Left renal pelvis (tissue), 4 donors: Measurements from ENCODE around the gene IPPK. TPM values are rescaled to one million over a fixed set of nuclear protein-coding genes. Genes with fewer than 3 reads are reported as not detected.
"Not testable (repeated sequence)": the region's sequence is repeated elsewhere in the genome, so short reads cannot be mapped to it uniquely, and the experiment has no call there.

ENCODE experiments used
- DNase-seq, 4 donors: peaks; one replicate each; pipeline ENCODE4 v3.0.0-alpha.2; 2013; ENCODE audit warnings: low read depth in 4 of 4, low spot score in 3 of 4
- polyA plus RNA-seq, 4 donors: library from polyadenylated mRNA; unstranded; fragments of 120-200 nt; gene quantifications; one replicate each; pipeline ENCODE4 v1.2.1, GENCODE V29; 2013; ENCODE audit not compliant: insufficient read length in 4 of 4

IPPK gene
- polyA plus RNA-seq, 4 donors = 9.2 to 12.9 (median 10.7) TPM

- DNase-seq = no peak
Observed at GRCh38 chr9:92639791-92640271, 30.1 kb downstream of the IPPK start.

DNA sequence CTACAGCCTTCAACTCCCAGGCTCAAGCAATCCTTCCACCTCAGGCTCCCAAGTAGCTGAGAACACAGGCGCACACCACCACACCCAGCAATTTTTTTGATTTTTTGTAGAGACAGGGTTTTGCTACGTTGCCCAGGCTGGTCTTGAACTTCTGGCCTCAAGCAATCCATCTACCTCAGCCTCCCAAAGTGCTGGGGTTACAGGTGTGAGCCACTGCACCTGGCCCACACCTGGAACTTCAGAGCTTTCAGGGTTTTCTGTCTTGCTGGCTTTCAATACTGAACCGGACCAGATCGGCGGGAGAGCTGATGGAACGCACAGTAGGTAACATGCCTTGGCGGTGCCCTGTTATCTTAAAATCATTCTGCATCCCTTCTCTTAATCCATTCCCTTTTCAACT, 30.8 kb downstream of the IPPK start:
- no peak for DNase-seq

- no peak for DNase-seq
Observed at GRCh38 chr9:92638621-92639101, 31.3 kb downstream of the IPPK start.

- DNase-seq = no peak
Observed at GRCh38 chr9:92637886-92638620, 31.9 kb downstream of the IPPK start.

GRCh38 chr9:92637326-92637725, 32.6 kb downstream of the IPPK start:
- DNase-seq = no peak

GRCh38 chr9:92636627-92637026, 33.3 kb downstream of the IPPK start:
- no peak for DNase-seq

- no peak for DNase-seq
Observed at GRCh38 chr9:92635760-92636159, 34.2 kb downstream of the IPPK start.

DNA sequence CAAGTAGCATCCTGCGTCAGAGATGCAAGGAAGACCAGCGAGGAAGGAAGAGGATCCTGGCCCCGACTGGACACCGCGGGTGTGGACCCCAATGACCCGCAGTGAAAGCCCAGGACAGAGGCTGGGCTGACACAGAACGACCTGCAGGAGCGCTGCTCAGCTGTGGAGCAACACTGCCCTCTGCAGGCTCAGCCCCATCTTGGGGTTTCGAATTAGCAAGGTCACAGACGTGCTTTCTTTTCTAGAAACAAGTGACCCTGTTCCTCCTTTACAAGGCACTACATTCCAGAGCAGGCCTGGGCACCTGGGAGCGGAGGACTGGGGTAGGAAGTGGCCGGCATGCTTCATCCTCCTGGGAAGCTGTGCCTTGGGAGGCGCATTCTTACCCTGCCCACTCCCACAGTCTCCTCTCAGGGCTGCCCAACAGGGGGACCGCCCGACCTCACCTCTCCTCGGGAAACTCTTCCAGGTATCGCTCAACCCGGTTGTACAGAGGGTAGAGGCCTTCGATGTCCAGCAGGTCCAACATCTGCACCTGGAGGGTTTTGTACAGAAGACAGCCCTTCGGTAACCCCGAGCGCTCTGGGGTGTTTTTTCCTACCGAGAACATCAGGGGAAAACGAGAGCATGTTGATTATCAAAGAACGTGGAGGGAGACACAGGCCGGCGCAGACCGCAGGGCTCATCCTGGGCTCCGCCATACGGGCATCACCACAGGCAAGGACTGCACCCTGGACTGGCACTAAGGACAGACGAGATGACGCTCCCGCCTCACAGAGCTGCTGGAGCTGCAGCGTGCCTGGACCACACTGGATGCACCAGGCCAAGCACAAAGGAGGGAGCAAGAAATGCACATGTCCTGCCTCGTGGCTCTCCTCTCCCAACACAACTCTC, 35.0 kb downstream of the IPPK start:
- DNase-seq = peak in 3 of 4 donors; percentile 33 to 47 (median 43)

DNA sequence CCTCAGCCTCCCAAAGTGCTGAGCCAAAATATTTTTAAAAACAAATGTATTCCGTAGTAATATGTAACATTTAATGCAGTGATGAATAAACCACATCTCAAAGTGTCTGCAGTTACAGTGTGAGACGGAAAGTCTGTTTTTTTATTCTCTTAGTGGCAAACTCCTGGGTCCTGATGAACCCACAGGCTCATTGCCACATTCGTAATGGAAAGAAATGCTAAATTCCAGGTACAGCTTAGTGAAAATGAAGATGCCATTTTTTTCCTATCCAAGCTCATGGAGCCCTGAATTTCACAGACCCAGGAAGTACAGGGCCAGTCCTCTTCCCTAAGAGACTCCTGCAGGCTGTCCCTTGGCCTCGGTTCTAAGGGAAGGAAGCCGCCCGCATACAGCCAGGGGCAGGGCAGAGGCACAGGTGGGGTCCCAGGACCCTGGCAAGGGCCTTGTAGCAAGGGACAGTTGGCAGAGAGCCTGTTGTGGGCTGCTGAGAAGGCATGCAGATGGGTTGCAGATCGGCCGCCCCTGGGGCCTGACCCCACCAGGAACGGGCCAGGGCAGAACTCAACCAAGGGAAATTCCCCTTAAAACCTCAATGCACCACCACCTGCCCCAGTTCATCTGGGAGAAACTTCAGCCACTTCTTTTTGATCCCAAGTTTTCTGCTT, 36.2 kb downstream of the IPPK start:
- no peak for DNase-seq

DNA sequence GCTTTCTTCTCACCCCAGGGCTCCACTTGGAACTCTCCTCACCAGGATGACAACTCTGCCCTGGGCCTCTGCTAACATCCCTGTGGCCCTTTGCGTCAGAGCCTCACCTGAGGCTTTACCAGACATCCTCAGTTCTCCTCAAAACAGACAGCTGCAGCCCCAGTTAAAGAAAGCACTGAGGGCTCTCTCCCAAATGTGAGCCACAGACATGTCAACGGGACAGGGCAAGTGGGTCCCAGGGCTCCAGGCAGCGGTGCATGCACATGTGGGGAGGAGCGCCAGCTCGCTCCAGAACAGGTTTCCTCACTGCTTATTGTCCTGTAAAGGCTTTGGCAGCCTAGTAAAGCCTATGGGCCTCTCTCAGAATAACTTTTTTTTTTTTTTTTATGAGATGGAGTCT, 37.3 kb downstream of the IPPK start:
- DNase-seq = no peak

GRCh38 chr9:92631452-92632343, 38.2 kb downstream of the IPPK start:
- no peak for DNase-seq

DNA sequence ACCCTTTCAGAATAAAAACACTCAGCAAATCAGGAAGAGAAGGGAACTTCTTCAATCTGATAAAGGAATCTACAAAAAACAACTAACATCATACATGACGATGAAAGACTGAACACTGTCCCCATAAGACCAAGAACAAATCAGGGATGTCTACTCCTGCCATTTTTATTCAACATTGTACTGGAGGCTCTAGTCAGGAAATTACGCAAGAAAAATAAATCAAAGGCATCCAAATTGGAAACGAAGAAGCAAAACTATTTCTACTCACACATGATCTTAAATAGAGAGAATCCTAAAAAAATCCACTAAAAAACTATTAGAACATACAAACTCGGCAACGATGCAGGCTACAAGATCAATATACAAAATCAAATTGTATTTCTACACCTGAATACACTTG, 42.3 kb downstream of the IPPK start:
- no peak for DNase-seq

GRCh38 chr9:92626484-92626883, 43.4 kb downstream of the IPPK start:
- no peak for DNase-seq

DNA sequence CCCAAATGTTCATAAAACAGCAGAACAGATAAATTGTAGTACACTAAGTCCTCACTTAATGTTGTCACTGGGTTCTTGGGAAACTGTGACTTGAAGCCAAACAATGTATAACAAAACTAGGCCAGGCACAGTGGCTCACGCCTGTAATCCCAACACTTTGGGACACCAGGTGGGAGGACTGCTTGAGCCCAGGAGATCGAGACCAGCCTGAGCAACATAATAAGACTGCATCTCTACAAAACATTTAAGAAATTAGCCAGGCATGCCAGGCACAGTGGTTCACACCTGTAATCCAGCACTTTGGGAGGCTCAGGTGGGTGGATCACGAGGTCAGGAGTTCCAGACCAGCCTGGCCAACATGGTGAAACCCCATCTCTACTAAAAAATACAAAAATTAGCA, 46.0 kb downstream of the IPPK start:
- not testable (repeated sequence) for DNase-seq

DNA sequence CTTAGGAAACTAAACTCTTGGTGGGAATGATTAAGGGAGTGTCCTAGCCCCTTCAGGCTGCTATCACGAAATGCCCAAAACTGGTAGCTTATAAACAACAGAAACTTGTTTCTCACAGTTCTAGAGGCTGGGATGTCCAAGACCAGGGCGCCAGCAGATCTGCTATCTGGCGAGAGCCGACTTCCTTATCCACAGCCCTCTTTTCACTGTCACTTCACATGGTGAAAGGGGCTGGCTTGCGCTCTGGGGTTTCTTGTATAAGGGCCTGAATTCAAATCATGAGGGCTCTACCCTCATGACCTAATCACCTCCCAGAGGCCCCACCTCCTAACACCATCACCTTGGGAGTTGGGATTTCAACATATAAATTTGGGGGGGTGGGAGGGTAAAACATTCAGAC, 49.1 kb downstream of the IPPK start:
- no peak for DNase-seq

- no peak for DNase-seq
Observed at GRCh38 chr9:92619601-92620300, 50.2 kb downstream of the IPPK start.

DNA sequence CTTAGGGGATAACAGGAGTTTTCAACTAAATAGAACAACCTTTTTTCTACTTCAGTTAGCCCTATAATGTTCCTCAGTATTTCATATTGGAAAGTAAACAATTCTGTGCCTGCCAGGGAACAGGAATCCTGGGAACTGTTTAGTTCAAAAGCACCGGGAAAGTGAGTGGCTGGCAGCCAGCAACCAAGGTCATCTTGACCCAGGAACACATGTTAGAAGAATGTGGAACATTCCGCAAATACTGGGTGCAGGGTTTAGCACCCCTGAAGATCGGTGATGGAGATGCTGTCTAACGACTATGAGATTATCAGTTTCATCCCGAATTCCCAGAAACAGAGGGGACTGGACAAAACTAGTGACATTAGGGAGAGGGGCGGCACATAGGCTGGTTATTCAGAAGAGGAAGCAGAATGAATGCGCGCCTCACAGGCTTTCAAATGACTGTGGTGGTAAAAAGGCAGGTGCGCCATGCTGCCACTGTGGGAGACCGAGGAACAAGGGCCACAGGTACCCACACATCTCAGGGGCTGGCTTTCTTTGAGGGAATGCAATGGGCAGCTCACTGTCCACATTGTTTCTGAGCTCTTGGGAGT, 51.2 kb downstream of the IPPK start:
- DNase-seq = no peak

DNA sequence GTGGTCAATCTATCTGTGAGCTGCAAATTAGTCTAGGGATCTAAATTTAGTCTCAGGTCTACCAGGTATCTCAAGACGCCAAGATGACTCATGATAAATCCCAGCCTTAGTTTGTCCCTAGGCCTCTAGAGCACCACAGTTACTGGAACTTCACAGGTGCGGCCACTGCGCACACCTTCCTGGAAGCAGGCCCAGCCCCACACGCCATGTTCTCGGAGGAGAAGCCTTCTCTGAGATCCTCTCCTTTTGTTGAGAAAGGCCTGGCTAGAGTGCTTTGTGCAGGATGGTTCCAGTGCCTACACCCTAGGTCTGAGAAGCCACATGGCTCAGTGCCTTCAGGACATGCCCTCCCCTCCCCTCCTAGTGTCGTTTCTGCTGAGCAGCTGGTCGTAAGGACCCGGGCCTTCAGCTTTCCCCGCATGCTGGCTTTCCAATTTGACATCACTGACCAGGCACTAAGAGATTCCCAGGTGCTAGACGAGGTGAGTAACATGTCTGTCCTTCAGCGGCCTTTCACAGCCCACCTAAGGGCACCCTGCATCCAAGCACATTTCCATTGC, 51.9 kb downstream of the IPPK start:
- no peak for DNase-seq
